IPS-15b (cell line): ENCODE results near the gene KDM3B.

Experiments
- H3K27me3 ChIP-seq: one replicate; pipeline ENCODE4 v1.6.1; 2013; ENCODE audit warnings: low read length; ENCODE audit not compliant: control insufficient read depth, insufficient read depth
- H3K36me3 ChIP-seq: one replicate; pipeline ENCODE4 v1.6.1; 2013; ENCODE audit warnings: low read length; ENCODE audit not compliant: control insufficient read depth, insufficient read depth
- H3K4me1 ChIP-seq: one replicate; pipeline ENCODE4 v1.6.1; 2013; ENCODE audit warnings: mild to moderate bottlenecking, low read length; ENCODE audit not compliant: control insufficient read depth, insufficient read depth
- H3K4me3 ChIP-seq: one replicate; pipeline ENCODE4 v1.5.1; 2013; ENCODE audit warnings: low read depth, low read length
- H3K9ac ChIP-seq: one replicate; pipeline ENCODE4 v1.6.1; 2013; ENCODE audit warnings: low read depth, mild to moderate bottlenecking, low read length
- H3K9me3 ChIP-seq: one replicate; pipeline ENCODE4 v1.6.1; 2013; ENCODE audit warnings: mild to moderate bottlenecking, low read length; ENCODE audit not compliant: control insufficient read depth, insufficient read depth

Gene KDM3B

DNA sequence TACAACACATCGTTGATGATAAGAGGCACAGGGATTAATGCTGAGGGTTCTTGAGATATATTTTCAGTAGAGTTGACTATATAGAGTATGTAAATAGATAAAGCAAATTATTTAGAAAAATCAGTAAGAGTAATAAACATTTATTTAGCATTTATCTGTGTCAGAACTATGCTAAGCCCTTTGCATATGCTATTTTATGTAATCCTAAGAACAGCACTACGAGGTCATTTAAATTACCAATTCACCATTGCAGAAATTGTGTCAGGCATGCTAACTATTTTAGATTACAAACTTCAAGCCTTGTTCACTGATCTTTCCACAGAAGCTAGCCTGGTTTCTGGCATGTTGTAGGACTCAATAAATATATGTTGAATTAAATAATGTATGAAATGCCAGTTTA is 66.0 kb downstream of the KDM3B start:
- Histone ChIP-seq H3K36me3 (peaks cover 23% of the 10 kb centered on the region), H3K9ac (no peak overlapping the region), H3K9me3 (no peaks in the 10 kb centered on the region), H3K4me3 (no peak overlapping the region), H3K27me3 (no peaks in the 10 kb centered on the region), H3K4me1 (no peaks in the 10 kb centered on the region)

GRCh38 chr5:138425079-138425478 is 72.6 kb downstream of the KDM3B start:
- peaks cover 23% of the 10 kb centered on the region for H3K36me3 ChIP-seq

DNA sequence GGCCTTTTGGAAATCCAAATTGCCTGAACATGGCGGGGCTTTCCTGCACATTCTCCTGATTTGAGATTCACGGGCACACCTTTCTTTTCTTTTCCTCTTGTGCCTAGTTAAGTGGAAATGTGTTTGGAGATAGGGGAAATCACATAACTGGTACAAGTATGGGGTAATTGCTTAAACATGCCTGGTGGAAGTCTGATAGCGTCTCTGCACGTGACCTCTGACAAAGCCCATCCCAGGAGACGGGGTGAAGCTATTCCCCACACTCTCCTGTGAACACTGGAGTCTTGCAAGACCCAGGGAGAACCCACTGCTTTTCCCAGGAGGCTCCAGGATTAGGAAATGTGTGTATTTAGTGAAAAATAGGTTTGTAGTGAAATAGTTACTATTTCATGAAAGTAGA is 83.5 kb downstream of the KDM3B start:
- Histone ChIP-seq H3K4me1 (peaks cover 7% of the 10 kb centered on the region), H3K9me3 (no peaks in the 10 kb centered on the region), H3K27me3 (no peaks in the 10 kb centered on the region), H3K9ac (no peak overlapping the region), H3K4me3 (no peak overlapping the region), H3K36me3 (peaks cover 31% of the 10 kb centered on the region)

More at GRCh38 chr5:138425079-138425478, 72.6 kb downstream of the KDM3B start:
- Histone ChIP-seq H3K4me1 (no peaks in the 10 kb centered on the region), H3K9ac (no peak overlapping the region), H3K27me3 (no peaks in the 10 kb centered on the region), H3K4me3 (no peak overlapping the region), H3K9me3 (no peaks in the 10 kb centered on the region)

DNA sequence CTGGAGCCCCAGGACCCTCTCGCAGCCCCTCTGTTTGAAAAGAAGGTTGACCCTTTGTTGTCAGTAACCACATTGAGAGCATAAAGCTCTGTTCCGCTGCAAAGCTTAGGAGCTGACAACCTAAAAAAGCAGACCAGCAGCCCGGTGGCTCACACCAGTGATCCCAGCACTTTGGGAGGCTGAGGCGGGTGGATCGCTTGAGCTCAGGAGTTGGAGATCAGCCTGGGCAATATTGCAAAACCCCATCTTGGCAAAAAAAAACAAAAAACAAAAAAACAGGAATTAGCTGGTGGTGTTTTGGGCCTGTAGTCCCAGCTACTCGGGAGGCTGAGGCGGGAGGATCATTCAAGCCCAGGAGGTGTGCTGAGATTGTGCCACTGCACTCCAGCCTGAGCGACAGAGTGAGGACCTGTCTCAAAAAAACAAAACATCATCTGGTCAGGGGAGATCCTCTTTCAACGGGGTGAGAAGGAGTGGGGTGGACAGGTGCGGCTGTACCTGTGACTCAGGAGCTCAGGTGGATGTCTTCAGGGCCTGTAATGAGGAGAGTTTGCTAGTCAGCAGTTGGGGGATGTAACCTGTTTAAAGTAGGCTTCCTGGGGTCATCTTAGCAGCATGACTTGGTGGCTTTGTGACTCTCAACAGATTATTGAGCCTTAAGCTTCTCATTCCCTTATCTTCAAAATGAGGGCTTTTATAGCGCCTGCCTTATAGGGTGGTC is 85.7 kb downstream of the KDM3B start:
- Histone ChIP-seq H3K4me3 (peak overlapping the region; percentile 70), H3K4me1 (peaks cover 7% of the 10 kb centered on the region), H3K9ac (no peak overlapping the region), H3K9me3 (no peaks in the 10 kb centered on the region), H3K36me3 (peaks cover 21% of the 10 kb centered on the region), H3K27me3 (no peaks in the 10 kb centered on the region)

DNA sequence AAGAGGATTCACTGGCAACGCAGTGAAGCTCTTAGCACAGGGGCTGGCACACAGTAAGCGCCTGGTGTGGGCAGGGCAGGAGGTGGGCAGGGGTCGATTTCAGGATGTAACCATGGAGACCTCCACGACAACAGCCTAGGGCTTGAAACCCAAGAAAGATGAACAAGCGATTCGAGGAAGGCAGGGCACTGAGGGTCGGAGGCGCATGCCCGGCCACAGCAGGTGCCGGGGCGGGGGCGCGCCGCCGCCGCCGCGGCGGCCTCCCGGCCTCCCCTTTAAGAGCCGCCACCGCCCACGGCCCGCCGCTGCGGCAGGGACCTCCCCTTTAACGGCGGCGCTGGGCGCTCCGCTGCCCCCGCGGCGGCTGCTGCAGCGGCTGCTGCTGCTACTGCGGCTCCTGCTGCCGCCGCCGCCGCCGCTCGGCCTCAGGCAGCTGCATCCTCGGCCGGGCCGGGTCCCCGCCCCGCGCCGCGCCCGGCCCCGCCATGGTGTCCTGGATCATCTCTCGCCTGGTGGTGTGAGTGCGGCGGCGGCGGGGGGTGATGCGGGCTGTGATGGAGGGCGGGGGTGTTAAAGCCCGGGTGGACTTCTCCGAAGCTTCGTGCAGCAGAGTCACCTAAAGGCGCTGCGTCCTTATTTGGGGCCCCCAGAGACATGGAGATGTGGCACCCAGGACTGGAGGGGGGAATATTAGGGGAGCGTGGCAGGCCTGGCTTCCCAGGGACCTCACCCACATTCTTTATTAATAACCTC is 86.4 kb downstream of the KDM3B start, which contains the start of gene REEP2:
REEP2 (plus strand) TSS at position 334 of the 753 bp plus-strand sequence; CDS start at position 486, 152 bp downstream.
- H3K27me3 ChIP-seq: no peaks in the 10 kb centered on the region
- no peaks in the 10 kb centered on the region for H3K9me3 ChIP-seq
- peaks cover 14% of the 10 kb centered on the region for H3K36me3 ChIP-seq
- H3K4me1 ChIP-seq: peaks cover 7% of the 10 kb centered on the region
- peak within 1 kb of the TSS; percentile 57 for H3K9ac ChIP-seq
- H3K4me3 ChIP-seq: peak within 1 kb of the TSS; percentile 70

GRCh38 chr5:138439477-138440158 is 87.1 kb downstream of the KDM3B start:
- peaks cover 7% of the 10 kb centered on the region for H3K4me1 ChIP-seq
- H3K27me3 ChIP-seq: no peaks in the 10 kb centered on the region
- H3K9ac ChIP-seq: peak overlapping the region; percentile 57
- H3K4me3 ChIP-seq: peak overlapping the region; percentile 70
- no peaks in the 10 kb centered on the region for H3K9me3 ChIP-seq
- H3K36me3 ChIP-seq: peaks cover 17% of the 10 kb centered on the region

DNA sequence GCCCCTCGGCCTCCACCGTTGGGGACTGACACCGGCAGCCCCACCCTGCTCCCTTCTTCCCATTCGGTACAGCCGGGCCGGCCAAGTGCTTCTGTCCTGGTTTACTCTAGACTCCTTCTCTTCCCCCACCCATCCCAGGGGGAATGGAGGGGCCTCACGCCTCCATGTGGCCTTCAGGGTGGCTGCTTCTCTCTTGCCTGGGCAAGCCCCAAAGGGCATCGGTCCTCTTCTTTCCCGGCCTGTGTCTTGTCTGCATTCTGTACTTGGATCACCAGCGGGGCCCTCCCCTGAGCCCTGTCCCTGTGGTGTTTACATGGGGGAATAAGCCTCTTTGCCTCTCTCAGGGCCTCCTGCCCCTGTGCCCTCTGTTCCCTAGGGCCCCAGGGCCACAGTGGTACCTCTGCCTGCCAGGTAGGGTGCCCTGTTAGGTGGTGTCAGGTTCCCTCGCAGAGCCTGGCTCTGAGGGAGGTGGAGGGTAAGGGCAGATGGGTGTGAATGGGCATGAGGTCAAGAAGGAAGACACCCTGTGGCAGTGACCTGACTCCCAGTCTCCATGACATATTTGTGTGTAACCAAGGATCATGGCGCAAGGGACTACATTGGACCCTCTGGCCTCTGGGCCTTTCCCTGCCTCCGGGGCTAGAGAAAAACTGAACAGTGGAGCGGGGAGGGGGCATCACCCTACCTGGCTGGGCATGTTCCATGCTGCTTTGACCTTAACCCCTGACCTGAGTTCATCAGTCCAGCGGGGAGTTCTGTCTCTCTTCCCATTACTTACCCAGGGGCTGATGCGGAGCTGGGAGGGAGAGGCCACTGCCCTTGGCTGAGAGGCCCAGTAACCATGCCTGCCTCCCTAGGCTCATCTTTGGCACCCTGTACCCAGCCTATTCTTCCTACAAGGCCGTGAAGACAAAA is 87.9 kb downstream of the KDM3B start:
- Histone ChIP-seq H3K27me3 (no peaks in the 10 kb centered on the region), H3K4me3 (peak overlapping the region; percentile 70), H3K9ac (no peak overlapping the region), H3K4me1 (peaks cover 7% of the 10 kb centered on the region), H3K9me3 (no peaks in the 10 kb centered on the region), H3K36me3 (peaks cover 12% of the 10 kb centered on the region)

- no peaks in the 10 kb centered on the region for H3K9me3 ChIP-seq
- H3K4me3 ChIP-seq: no peak overlapping the region
- H3K4me1 ChIP-seq: peaks cover 7% of the 10 kb centered on the region
- H3K36me3 ChIP-seq: peaks cover 4% of the 10 kb centered on the region
- H3K27me3 ChIP-seq: no peaks in the 10 kb centered on the region
- H3K9ac ChIP-seq: no peak overlapping the region
These were observed 88.7 kb downstream of the KDM3B start for GRCh38 chr5:138441221-138441620.

DNA sequence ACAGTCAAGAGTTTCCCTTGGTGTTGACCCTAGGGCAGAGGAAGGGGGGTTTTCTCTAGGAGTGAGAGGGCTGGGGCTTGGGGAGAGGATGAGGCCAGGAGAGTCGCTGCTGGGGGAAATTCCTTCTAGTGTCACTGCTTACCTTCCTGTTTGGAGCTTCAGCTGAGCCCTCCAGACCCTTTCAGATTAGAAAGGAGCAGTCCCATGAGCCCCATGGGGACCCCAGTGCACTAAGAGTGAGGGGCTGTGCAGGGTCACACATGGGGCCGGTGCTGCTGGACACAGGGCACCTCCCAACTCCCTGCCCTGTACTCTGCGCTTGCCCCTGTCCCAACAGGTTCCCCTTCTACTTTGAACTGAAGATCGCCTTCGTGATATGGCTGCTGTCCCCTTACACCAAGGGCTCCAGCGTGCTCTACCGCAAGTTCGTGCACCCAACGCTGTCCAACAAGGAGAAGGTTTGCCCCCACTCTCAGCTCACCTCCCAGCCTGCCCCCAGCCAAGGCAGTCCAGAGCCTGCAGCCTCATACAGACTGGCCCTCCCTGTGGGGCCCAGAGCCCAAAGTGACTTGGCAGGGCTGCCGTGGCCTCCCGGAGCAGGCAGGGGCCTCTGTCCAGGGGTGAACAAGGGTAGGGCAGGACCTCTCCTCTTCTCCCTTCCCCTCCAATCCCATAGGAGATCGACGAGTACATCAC is 91.7 kb downstream of the KDM3B start:
- Histone ChIP-seq H3K9ac (no peak overlapping the region), H3K36me3 (peaks cover 3% of the 10 kb centered on the region), H3K9me3 (no peaks in the 10 kb centered on the region), H3K27me3 (no peaks in the 10 kb centered on the region), H3K4me3 (no peak overlapping the region), H3K4me1 (peaks cover 4% of the 10 kb centered on the region)

GRCh38 chr5:138444774-138445546 is 92.5 kb downstream of the KDM3B start:
- no peak overlapping the region for H3K4me3 ChIP-seq
- no peak overlapping the region for H3K9ac ChIP-seq
- no peaks in the 10 kb centered on the region for H3K27me3 ChIP-seq
- H3K4me1 ChIP-seq: peaks cover 4% of the 10 kb centered on the region
- no peaks in the 10 kb centered on the region for H3K9me3 ChIP-seq
- peaks cover 3% of the 10 kb centered on the region for H3K36me3 ChIP-seq
